ENCODE data around the gene CFAP251. TPM values are rescaled to one million over a fixed set of nuclear protein-coding genes. Genes with fewer than 3 reads are reported as not detected.

The CFAP251 gene
- total and polyA plus RNA-seq, 2 of the 8 experiments (the other 6 are each of a cell fraction or from before 2014, with no cell fraction given): 1.8 to 2.9 TPM

GRCh38 chr12:121892673-121893561 is 25.5 kb upstream of the CFAP251 start:
- Histone ChIP-seq H3K79me1 (ENCODE audit: low read depth, low read length) (no peaks in the 10 kb centered on the region), H4K20me1 (replicated peaks in 1 of 2; ENCODE audit: control insufficient read depth in 1 of 2, insufficient read depth in 2 of 2, low read length in 2 of 2) (peaks cover 3 to 12% of the 10 kb centered on the region in 2 experiments), H3K9me3 (ENCODE audit: insufficient read depth in 2 of 2, low read depth in 1 of 2, low read length in 1 of 2) (no peaks in the 10 kb centered on the region), H2BK15ac (ENCODE audit: low read length) (no peak overlapping the region), H3K27me3 (replicated peaks in 1 of 4; ENCODE audit: control insufficient read depth in 3 of 4, extremely low read depth in 1 of 4, insufficient read depth in 3 of 4, low read length in 3 of 4) (peaks cover 0 to 2% (median 1%) of the 10 kb centered on the region in 4 experiments; a peak in 3 of 7 replicates), H2BK12ac (ENCODE audit: low read depth, low read length) (no peak overlapping the region), H3K23me2 (ENCODE audit: low read depth, low read length) (peaks cover 7% of the 10 kb centered on the region), H3K14ac (ENCODE audit: insufficient read length) (no peak overlapping the region), H2AK5ac (ENCODE audit: low read depth, low read length) (no peak overlapping the region), H4K5ac (ENCODE audit: insufficient read length, low read depth, low read length) (no peak overlapping the region), H3K4ac (replicated peaks; ENCODE audit: insufficient read length, low read depth, low read length) (no peak overlapping the region), H2BK120ac (replicated peaks; ENCODE audit: low read depth, low read length) (no peak overlapping the region), H2BK5ac (ENCODE audit: low read depth, low read length) (no peak overlapping the region), H3K9ac (replicated peaks in 1 of 4; ENCODE audit: extremely low read depth in 1 of 4, low read depth in 3 of 4, low read length in 3 of 4) (no peak overlapping the region), H3K36me3 (ENCODE audit: control insufficient read depth in 2 of 4, insufficient read depth in 4 of 4, low read length in 3 of 4) (peaks cover 0 to 11% (median 3%) of the 10 kb centered on the region in 4 experiments; a peak in 3 of 8 replicates), H3K4me1 (replicated peaks in 1 of 4; ENCODE audit: control insufficient read depth in 3 of 4, insufficient read depth in 4 of 4, low read length in 3 of 4) (peaks cover 0 to 4% (median 1%) of the 10 kb centered on the region in 4 experiments; a peak in 4 of 7 replicates), H3K23ac (ENCODE audit: insufficient read length) (no peak overlapping the region), H3K4me3 (ENCODE audit: extremely low read depth in 1 of 4, insufficient read depth in 2 of 4, low read depth in 3 of 4, low read length in 4 of 4) (no peak overlapping the region), H2AFZ (ENCODE audit: low read length) (no peak overlapping the region), H3K79me2 (ENCODE audit: control insufficient read depth in 1 of 2, insufficient read depth in 2 of 2, low read length in 2 of 2) (no peaks in the 10 kb centered on the region; a peak in 1 of 4 replicates), H4K8ac (ENCODE audit: extremely low read depth, insufficient read depth, low read length) (no peak overlapping the region), H3K27ac (ENCODE audit: low read depth, low read length) (no peak overlapping the region), H3K4me2 (ENCODE audit: insufficient read depth in 1 of 2, low read depth in 2 of 2, low read length in 2 of 2) (no peak overlapping the region), H4K91ac (replicated peaks; ENCODE audit: insufficient read length, low read length) (no peak overlapping the region), H2BK20ac (ENCODE audit: low read length) (no peak overlapping the region), H3K18ac (ENCODE audit: extremely low read depth, low read length) (no peak overlapping the region), H3K56ac (replicated peaks; ENCODE audit: insufficient read length, low read depth, low read length) (no peak overlapping the region)
- ChIA-PET POLR2A (ENCODE audit: partially characterized antibody) (interaction anchor here (0.7 to 10.3 kb wide), 4 partner anchors 25 to 94 kb away, joined by 3 to 115 read pairs (median 4); partner anchors contain the start of genes CFAP251, RHOF and SETD1B), CTCF (ENCODE audit: partially characterized antibody) (interaction anchor here (0.6 to 10.7 kb wide), 14 partner anchors 11 to 230 kb away, joined by 3 to 114 read pairs (median 4); partner anchors contain the start of genes CFAP251 and RHOF)
- FAIRE-seq (no peak), DNase-seq (ENCODE audit: low read depth in 1 of 2, low spot score in 2 of 2) (no peak)
- 92% methylated on average over 13 of the region's 13 CpGs; no CpG with 5 or more reads in 1 of the 2 experiments for WGBS, 2 experiments (ENCODE audit: extremely low coverage in 1 of 2, insufficient coverage in 1 of 2, insufficient read length in 1 of 2, insufficient replicate concordance in 2 of 2, low coverage in 1 of 2, low lambda C conversion rate in 2 of 2, missing lambda C conversion rate in 1 of 2)

Data from H1 (cell line).